Measurements from ENCODE around the gene HES5.

The HES5 gene

DNA sequence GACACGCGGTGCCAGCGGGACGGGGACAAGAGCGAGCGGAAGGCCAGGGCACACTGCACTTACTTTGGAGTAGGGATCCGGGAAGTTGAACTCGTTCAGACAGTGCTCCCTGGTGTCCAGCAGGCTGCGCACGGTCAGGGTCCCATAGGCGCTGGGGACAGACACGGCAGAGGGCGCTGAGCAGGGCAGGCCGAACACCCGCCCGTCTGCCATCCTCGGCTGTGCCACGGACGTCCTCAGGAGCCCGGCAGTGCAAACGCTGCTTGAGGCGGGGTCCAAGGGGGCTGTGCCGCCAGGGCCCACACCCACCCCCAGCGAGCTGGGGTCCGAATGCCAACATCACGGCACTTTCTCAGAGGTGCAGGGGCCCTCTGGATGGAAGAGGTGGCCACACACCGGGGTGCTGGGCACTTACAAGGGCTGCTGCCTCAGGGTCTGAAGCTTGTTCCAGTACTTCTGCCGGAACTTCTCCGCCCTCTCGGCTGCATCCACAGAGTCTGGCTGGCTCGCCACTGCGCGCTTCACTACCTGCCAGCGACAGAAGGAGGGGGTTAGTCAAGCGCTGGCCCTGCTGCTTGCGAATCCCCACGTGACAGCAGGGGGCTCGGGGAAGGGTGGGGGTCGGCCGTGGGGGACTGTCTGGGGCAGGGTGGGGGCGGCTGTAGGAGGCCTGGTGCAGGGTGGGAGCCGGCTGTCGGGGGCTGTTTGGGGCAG, 16.0 kb downstream of the HES5 start:
- no peak for DNase-seq

- no peak for DNase-seq
Measured at GRCh38 chr1:2512862-2513421, 17.1 kb downstream of the HES5 start.

DNA sequence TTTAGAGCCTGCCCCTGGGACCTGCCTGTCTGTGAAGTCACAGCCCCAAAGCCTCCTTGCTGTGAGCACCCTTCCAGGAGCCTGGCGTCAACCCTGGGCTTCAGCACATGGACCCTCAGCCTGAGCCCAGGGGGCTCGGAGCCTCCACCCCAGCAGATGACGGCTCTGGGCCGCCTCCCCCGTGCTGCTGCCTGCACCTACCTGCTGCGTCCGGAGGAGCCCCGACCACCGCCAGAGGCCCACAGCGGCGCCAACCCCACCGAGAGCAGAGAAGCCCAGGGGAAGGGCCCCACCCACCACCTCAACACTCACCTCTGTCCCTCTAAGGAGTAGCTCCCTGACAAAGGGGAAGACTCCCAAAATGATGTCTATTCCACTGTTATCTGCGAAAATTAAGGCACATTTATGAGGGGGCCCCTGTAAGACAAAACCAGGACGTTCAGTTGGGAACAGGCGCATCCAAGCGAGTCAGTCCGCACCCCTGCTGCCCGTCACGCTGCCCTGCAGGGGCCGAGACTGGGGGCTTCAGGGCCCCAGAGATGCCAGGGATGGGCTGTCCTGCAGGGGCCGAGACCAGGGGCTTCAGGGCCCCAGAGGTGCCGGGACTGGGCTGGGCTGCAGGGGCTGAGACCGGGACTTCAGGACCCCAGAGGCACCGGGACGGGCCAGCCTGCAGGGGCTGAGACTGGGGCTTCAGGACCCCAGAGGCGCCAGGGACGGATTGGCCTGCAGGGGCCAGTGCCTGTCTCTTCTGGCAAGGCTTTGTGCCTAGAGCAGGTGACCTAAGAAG, 19.5 kb downstream of the HES5 start:
- DNase-seq = no peak

GRCh38 chr1:2509589-2509988, 20.5 kb downstream of the HES5 start:
- DNase-seq = no peak

DNA sequence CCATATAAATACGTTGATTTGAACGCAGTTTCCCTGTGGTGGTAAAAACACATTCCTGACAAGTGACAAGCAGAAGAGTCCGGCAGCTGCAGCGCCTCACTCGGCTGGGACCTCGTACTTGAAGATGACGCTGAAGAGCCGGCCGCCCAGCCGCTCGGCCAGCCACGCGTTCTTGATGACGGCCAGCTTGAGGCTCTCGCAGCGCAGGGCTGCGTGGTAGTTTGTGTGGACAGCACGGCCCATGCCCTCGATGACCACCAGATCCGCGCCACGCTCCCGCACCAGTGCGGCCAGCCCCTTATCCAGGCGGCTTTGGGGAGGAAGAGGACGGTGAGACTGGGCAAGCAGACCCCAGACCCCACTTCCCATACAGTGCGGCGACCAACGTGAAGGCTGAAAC, 21.3 kb downstream of the HES5 start:
- no peak for DNase-seq

DNA sequence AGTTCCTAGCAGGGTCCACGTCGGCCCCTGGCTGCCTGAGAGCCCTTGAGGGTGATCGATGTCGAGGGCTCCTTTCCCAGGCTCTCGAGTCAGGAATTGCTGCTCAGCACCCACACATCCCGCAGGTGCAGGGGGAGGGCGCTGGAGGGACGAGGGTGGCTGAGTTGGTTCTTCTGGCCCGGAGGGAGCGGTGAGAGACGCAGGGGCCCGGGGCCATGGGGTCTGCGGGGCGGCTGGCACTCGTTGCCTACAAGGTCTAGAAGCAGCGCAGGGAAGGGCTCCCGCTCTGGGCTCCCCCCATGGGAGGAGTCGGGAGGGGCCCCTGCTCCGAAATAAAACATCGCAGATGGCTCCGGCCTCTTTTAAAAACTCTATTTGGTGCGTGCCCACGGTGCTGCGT, 21.9 kb downstream of the HES5 start:
- DNase-seq = no peak

DNA sequence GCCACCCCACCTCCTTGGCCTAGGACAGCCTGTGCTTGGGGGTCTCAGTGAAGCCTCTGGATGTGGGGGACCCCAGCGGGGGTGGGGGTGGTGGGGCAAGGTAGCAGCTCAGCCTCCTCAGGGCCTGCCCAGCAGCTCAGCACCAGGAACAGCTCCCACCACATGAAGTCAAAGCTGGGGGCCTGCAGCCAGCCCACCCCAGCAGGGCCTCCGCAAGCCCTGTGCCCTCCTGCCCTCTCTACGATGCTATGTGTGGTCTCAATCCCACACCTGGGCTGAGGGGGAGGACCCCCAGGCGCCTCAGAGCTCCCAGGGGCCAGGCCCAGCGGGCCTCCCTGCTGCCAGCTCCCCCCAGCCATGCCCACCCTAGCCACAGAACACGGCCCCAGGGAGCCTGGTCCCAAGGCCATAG, 22.3 kb downstream of the HES5 start:
- DNase-seq = no peak

GRCh38 chr1:2506901-2507565, 23.0 kb downstream of the HES5 start:
- DNase-seq = no peak

DNA sequence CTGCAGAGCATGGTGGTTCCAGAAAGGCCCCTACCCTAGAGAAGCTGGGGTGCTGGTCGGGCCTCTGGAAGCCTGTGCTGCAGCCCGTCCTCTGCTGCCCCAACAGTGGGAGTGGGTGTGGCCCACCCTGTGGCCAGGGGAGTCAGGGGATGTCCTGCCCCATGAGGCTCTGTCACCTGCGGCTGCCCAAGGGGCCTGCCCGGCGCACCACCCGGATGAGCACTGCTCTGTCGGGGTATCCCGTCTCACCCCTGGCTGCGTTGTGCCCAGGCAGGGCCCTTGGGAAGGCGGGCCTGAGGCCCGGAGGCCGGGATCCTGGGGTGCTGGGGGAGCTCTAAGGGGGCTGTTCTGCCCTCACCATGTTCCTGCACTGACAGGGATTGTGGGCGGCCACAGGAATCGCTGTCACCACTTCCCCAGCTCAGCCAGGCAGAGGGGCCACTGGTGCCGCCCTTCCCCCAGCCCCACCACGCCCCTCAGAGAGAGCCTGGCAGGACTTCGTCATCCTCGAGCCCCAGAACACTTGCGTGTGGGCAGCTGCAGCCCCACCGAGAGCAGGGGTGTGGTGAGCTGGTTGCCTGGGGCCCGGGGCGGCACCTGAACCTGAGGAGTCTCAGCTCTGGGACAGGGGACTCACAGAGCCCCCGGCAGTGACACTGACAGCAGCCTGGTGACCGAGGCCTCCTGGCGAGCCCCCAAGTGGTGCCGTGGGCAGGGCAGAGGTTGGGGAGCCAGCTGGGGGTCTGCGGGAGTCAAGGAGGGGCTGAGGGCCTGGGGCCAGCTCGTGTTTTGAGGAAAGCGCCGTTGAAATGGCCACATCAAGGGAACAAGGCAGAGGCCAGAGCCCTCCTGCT, 23.8 kb downstream of the HES5 start:
- DNase-seq = no peak

- no peak for DNase-seq
Measured at GRCh38 chr1:2505461-2505994, 24.5 kb downstream of the HES5 start.

- DNase-seq = no peak
Measured at GRCh38 chr1:2504949-2505272, 25.2 kb downstream of the HES5 start.

DNA sequence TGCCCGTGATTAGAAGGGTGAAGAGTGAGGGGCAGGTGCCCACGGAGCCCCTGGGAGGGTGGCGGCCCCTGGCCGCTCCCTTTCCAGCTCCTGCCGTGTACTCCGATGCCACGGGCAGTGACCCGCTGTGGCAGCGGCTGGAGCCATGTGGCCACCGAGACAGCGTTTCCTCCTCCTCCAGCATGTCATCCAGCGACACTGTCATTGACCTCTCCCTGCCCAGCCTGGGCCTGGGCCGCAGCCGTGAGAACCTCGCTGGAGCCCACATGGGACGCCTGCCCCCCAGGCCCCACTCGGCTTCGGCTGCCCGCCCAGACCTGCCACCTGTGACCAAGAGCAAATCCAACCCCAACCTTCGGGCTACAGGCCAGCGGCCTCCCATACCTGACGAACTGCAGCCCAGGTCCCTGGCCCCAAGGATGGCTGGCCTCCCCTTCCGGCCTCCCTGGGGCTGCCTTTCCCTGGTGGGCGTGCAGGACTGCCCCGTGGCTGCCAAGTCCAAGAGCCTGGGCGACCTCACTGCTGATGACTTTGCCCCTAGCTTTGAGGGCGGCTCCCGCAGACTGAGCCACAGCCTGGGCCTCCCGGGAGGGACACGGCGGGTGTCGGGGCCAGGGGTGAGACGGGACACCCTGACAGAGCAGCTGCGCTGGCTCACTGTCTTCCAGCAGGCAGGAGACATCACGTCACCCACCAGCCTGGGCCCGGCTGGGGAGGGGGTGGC, 25.7 kb downstream of the HES5 start:
- DNase-seq = no peak

- DNase-seq = no peak
Measured at GRCh38 chr1:2503554-2504224, 26.4 kb downstream of the HES5 start.

DNA sequence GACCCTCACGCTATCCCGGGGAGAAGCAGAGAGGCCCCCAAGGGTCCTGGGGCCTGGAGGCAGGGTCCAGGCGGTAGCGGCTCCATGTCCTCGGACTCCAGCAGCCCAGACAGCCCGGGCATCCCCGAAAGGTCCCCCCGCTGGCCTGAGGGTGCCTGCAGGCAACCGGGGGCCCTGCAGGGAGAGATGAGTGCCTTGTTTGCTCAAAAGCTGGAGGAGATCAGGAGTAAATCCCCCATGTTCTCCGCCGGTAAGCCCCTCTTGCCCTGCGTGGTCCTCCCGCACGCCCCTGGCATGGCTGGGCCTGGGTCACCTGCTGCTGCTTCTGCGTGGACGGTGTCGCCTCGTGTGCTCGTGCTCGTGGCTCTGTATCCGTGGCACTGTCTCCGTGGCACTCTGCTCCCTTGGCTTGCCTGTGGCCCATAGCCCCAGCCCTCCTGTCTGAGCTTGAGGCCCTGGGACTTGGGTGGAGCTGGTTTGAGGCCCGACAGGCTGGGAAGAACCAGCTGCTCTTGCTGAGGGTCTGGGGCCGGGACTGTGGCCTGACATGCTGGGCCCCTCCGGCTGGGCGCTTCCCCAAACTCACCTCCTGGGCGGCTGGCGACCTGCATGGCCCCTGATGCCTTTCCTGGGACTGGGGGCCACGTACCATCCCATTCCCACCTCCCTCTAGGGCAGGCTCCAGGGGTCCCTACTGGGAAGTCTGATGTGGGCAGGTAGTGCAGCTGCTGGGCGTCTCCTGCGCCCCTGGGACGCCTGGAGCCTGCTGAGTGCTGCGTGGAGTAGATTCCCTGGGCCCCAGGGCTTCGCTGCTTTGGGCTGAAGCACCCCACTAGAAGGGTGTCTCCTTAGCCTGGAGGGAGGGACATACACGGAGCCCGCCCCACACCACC, 27.2 kb downstream of the HES5 start:
- DNase-seq = no peak

GRCh38 chr1:2502210-2502609, 27.9 kb downstream of the HES5 start:
- no peak for DNase-seq

DNA sequence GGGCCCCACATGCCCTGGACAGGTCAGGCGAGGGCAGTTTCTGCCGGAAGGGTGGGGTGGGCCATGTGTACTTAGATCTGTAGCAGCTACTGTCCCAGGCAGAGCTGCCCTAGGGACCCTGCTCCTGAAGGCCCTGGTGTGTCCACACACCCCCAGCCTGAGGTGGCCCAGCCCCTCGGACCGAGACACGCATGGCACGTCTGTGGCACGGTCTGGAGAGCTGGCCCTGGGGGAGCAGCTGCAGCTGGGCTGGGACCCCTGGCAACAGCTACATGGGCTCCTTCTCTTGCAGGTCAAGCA, 28.3 kb downstream of the HES5 start:
- no peak for DNase-seq

DNA sequence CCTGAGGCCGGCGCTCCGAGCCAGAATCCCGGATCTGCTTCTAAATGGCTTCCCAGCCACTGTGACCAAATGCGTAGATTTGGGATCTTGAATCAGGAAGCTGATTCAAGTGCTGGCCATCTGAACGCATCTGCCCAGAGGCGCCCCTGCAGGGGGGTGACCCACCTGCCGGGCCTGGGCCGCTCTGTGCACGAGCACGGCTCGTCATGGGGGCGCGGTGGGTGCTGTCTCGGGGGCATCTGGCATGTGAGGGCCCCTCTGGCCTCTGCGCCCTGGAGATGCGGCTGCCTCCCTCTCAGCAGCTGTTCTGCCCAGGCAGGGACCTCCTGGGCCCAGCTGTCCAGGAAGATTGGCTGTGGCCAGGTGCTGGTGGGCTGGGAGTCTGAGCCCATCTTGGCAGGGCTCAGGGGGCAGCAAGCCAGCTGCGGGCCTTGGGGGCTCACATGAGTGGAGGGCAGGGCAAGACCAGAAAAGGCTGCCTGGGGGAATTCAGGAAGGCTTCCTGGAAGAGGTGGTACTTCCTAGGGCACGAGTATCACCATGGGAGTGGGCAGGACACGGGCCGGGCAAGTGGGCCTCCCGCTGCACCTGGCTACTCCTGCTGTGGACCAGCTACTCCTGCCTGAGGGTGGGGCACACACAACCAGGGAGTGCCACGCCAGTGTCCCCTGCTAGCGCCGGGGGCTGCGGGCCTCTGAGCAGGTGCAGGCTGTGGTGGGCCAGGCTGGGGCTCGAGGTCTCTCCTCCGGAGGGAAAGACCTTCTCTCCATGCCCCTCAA, 28.8 kb downstream of the HES5 start:
- no peak for DNase-seq

GRCh38 chr1:2499986-2500596, 30.0 kb downstream of the HES5 start:
- DNase-seq = no peak

- no peak for DNase-seq
Measured at GRCh38 chr1:2499260-2499659, 30.8 kb downstream of the HES5 start.

All from DMS153 (cell line).